ENCODE data around the gene SSBP4. TPM values are rescaled to one million over a fixed set of nuclear protein-coding genes. Genes with fewer than 3 reads are reported as not detected.

Gene SSBP4
- total and polyA plus RNA-seq, 2 of the 4 experiments (the other 2 are of a cell fraction), result 14.9 to 39.7 TPM

GRCh38 chr19:18443831-18444230, 24.6 kb downstream of the SSBP4 start:
- dilution Hi-C loops (cut with HindIII; ENCODE audit: low sequenced_read_pairs, unreplicated experiment), result no loop called here
- no peak for ATAC-seq (ENCODE audit: low read depth)
- CTCF ChIA-PET, result no interaction called here

More at GRCh38 chr19:18443831-18444230, 24.6 kb downstream of the SSBP4 start:
- WGBS, 2 experiments (ENCODE audit: extremely low coverage in 2 of 2, insufficient read length in 1 of 2), result 86% methylated on average over 10 of the region's 11 CpGs; no CpG with 5 or more reads in 1 of the 2 experiments
- Histone ChIP-seq H3K4me1 (ENCODE audit: control insufficient read depth, insufficient read depth, low read length) (peaks cover 9% of the 10 kb centered on the region; the same call in 1 of the 2 replicates), H2BK20ac (ENCODE audit: low read depth, low read length) (no peak overlapping the region), H3K56ac (ENCODE audit: extremely low read depth, insufficient read depth, low read length) (no peak overlapping the region), H4K8ac (ENCODE audit: low read depth in 2 of 2, low read length in 2 of 2) (no peak overlapping the region), H3K27ac (ENCODE audit: insufficient read depth, low read length) (no peak overlapping the region), H3K4ac (ENCODE audit: low read depth, low read length) (no peak overlapping the region), H3K27me3 (ENCODE audit: control insufficient read depth, insufficient read depth, low read length) (no peaks in the 10 kb centered on the region), H3K9ac (ENCODE audit: low read depth, low read length) (no peak overlapping the region), H3K4me2 (ENCODE audit: low read depth, low read length) (no peak overlapping the region), H2BK5ac (ENCODE audit: low read depth, low read length, poor library complexity, severe bottlenecking) (no peak overlapping the region), H2BK120ac (ENCODE audit: low read depth, low read length) (no peak overlapping the region), H4K20me1 (ENCODE audit: insufficient read depth, low read length) (peaks cover 57% of the 10 kb centered on the region), H3K9me1 (ENCODE audit: insufficient read depth, low read length) (peaks cover 9% of the 10 kb centered on the region; the same call in 1 of the 2 replicates), H2BK15ac (ENCODE audit: low read depth, low read length) (no peak overlapping the region), H3K14ac (replicated peaks; ENCODE audit: low read depth, low read length) (no peak overlapping the region), H3K4me3 (ENCODE audit: insufficient read depth, low read depth, low read length) (no peak overlapping the region), H4K5ac (ENCODE audit: low read depth, low read length) (no peak overlapping the region), H2AK9ac (replicated peaks; ENCODE audit: low read depth, low read length, poor library complexity) (no peak overlapping the region), H3K23ac (ENCODE audit: low read depth, low read length) (no peak overlapping the region), H4K91ac (ENCODE audit: insufficient read depth, low read depth, low read length) (no peak overlapping the region), H3K9me3 (ENCODE audit: control insufficient read depth, insufficient read depth, low read length) (no peaks in the 10 kb centered on the region), H3K18ac (ENCODE audit: low read depth, low read length) (no peak overlapping the region), H3K79me1 (ENCODE audit: low read depth in 1 of 2, low read length in 2 of 2) (peaks cover 15 to 39% of the 10 kb centered on the region in 2 experiments), H2AFZ (replicated peaks; ENCODE audit: low read length, poor library complexity) (no peak overlapping the region), H3K36me3 (ENCODE audit: control insufficient read depth, insufficient read depth, low read length) (peaks cover 51% of the 10 kb centered on the region), H2AK5ac (ENCODE audit: low read depth, low read length) (no peak overlapping the region)
- TF ChIP-seq FOS (IDR thresholded peaks at IDR 0.05; ENCODE audit: low read depth, low read length) (no peak), BHLHE40 (IDR thresholded peaks at IDR 0.05; ENCODE audit: low read depth, low read length) (no peak), USF2 (IDR thresholded peaks at IDR 0.05; ENCODE audit: low read depth, low read length) (no peak), MXI1 (IDR thresholded peaks at IDR 0.05; ENCODE audit: borderline replicate concordance, low read depth, low read length) (no peak), MAZ (IDR thresholded peaks at IDR 0.05; ENCODE audit: borderline replicate concordance, low read depth, low read length) (no peak), SMC3 (IDR thresholded peaks at IDR 0.05; ENCODE audit: low read depth, low read length) (no peak), RCOR1 (IDR thresholded peaks at IDR 0.05; ENCODE audit: insufficient replicate concordance, low read length) (no peak), RAD21 (IDR thresholded peaks at IDR 0.05; ENCODE audit: low read length) (no peak), RFX5 (IDR thresholded peaks at IDR 0.05; ENCODE audit: low read depth, low read length) (no peak), POLR2A (IDR thresholded peaks at IDR 0.05; ENCODE audit: low read depth, low read length) (no peak), CTCF (conservative IDR thresholded peaks at IDR 0.05; ENCODE audit: low read depth, low read length) (no peak), ELK1 (IDR thresholded peaks at IDR 0.05; ENCODE audit: borderline replicate concordance, low read depth, low read length) (no peak), CEBPB (IDR thresholded peaks at IDR 0.05; ENCODE audit: low read depth, low read length) (no peak), MAFK (IDR thresholded peaks at IDR 0.05; ENCODE audit: low read depth, low read length) (no peak), NFE2L2 (IDR thresholded peaks at IDR 0.05; ENCODE audit: low read depth, low read length) (no peak), CHD1 (IDR thresholded peaks at IDR 0.05; ENCODE audit: low read depth, low read length) (no peak)
- no peak for DNase-seq
- intact Hi-C loops (cut with micrococcal nuclease), result no loop called here
- BruUV-seq (replicated peaks), result no TSS peak
- POLR2A ChIA-PET (ENCODE audit: unreplicated experiment), result no interaction called here
- in situ Hi-C loops (cut with MboI; ENCODE audit: low sequenced_read_pairs), result no loop called here
